ENCODE results near the gene PSD2.

DNA sequence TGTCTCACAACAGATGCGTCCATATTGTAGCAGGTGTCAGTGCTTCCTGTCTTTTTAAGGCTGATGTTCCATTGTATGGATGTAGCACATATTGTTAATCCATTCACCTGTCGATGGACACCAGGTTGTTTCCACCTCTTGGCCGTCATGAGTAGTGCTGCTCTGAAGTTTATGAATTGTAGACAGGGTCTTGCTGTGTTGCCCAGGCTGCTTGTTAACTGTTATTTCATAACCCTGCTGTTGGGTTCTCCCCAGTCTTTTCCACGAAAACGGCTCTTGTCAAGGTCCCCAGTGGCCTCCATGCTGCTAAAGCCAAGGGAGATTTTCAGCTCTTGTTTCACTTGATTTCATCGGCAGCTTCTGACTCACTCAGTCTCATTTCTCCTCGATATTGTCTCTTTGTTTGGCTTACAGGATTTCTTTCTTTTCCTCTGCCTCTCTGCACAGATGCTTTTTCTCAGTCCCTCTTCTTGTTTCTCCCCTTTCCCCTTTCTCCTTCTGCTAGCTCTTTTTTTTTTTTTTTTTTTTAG lies 12.1 kb upstream of the PSD2 start:
- TF ChIP-seq, protein P1, sequence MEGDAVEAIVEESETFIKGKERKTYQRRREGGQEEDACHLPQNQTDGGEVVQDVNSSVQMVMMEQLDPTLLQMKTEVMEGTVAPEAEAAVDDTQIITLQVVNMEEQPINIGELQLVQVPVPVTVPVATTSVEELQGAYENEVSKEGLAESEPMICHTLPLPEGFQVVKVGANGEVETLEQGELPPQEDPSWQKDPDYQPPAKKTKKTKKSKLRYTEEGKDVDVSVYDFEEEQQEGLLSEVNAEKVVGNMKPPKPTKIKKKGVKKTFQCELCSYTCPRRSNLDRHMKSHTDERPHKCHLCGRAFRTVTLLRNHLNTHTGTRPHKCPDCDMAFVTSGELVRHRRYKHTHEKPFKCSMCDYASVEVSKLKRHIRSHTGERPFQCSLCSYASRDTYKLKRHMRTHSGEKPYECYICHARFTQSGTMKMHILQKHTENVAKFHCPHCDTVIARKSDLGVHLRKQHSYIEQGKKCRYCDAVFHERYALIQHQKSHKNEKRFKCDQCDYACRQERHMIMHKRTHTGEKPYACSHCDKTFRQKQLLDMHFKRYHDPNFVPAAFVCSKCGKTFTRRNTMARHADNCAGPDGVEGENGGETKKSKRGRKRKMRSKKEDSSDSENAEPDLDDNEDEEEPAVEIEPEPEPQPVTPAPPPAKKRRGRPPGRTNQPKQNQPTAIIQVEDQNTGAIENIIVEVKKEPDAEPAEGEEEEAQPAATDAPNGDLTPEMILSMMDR (IDR thresholded peaks at IDR 0.05), result no peak
- TF ChIP-seq POLR2A (IDR thresholded peaks at IDR 0.05), result no peak

Measured in heart left ventricle (tissue), 13 donors.